ENCODE results near the gene EFCAB6. TPM values are rescaled to one million over a fixed set of nuclear protein-coding genes. Genes with fewer than 3 reads are reported as not detected.

Gene EFCAB6
- total and polyA plus RNA-seq, 2 donors (not counting 3 experiments of a cell fraction or from before 2014, with no cell fraction given), result 0.07 to 0.31 TPM

- Histone ChIP-seq H3K9ac (replicated peaks; ENCODE audit: extremely low read depth, insufficient read depth, low read length) (no peak overlapping the region), H3K36me3 (ENCODE audit: control insufficient read depth in 2 of 2, extremely low read depth in 1 of 2, insufficient read depth in 2 of 2, low read length in 2 of 2) (no peaks in the 10 kb centered on the region), H3K4me3 (replicated peaks in 1 of 3; ENCODE audit: insufficient read depth in 1 of 3, low read depth in 1 of 3, low read length in 3 of 3) (no peak overlapping the region), H3K79me2 (ENCODE audit: control insufficient read depth, insufficient read depth, low read length) (no peaks in the 10 kb centered on the region), H3K9me3 (replicated peaks; ENCODE audit: control insufficient read depth, insufficient read depth, low read length) (no peaks in the 10 kb centered on the region), H3K4me1 (ENCODE audit: control insufficient read depth, extremely low read depth, insufficient read depth, low read length) (no peaks in the 10 kb centered on the region), H4K20me1 (replicated peaks; ENCODE audit: control insufficient read depth, extremely low read depth, insufficient read depth, low read length) (no peaks in the 10 kb centered on the region), H2AFZ (ENCODE audit: low read depth, low read length) (no peak overlapping the region), H3K27ac (ENCODE audit: insufficient read depth, low read depth, low read length) (no peak overlapping the region), H3K4me2 (ENCODE audit: insufficient read depth, low read length) (no peak overlapping the region), H3K27me3 (ENCODE audit: control insufficient read depth in 2 of 2, insufficient read depth in 2 of 2, low read length in 2 of 2) (no peaks in the 10 kb centered on the region), H3K9me1 (replicated peaks; ENCODE audit: control insufficient read depth, extremely low read depth, insufficient read depth, low read length) (no peaks in the 10 kb centered on the region)
- POLR2A ChIA-PET, result no interaction called here
- CTCF ChIA-PET, result no interaction called here
- BruUV-seq (replicated peaks), result no TSS peak
- no peak for DNase-seq (ENCODE audit: low read depth, low spot score)
- dilution Hi-C loops (cut with MboI; ENCODE audit: extremely low pct_ligation_motif_present, low sequenced_read_pairs), result no loop called here
- TF ChIP-seq CTCF (IDR thresholded peaks at IDR 0.05; ENCODE audit: extremely low read depth in 1 of 2, insufficient read depth in 1 of 2, low read depth in 1 of 2, low read length in 2 of 2) (no peak), JUN (IDR thresholded peaks at IDR 0.05; ENCODE audit: borderline replicate concordance, insufficient read depth, insufficient read length, low read depth) (no peak), GATA2 (IDR thresholded peaks at IDR 0.05; ENCODE audit: insufficient read depth, insufficient read length, low read depth, low read length) (no peak), MYC (IDR thresholded peaks at IDR 0.05; ENCODE audit: low read depth, low read length) (no peak), MAX (IDR thresholded peaks at IDR 0.05; ENCODE audit: insufficient read depth, insufficient read length) (no peak), POLR2A (IDR thresholded peaks at IDR 0.05; ENCODE audit: low read depth, low read length) (no peak), POLR2AphosphoS5 (IDR thresholded peaks at IDR 0.05; ENCODE audit: insufficient read depth, low read depth, low read length) (no peak), EZH2 (IDR thresholded peaks at IDR 0.05; ENCODE audit: borderline replicate concordance, low read depth, low read length, severe bottlenecking) (no peak), FOS (IDR thresholded peaks at IDR 0.05; ENCODE audit: borderline replicate concordance, insufficient read depth, low read length) (no peak)
- FAIRE-seq, result no peak
- intact Hi-C loops (cut with micrococcal nuclease), result no loop called here
Measured at GRCh38 chr22:43562843-43563242, 249.3 kb downstream of the EFCAB6 start.

All from endothelial cell of umbilical vein (primary cell).